ENCODE measurements around the gene PDE3B.

DNA sequence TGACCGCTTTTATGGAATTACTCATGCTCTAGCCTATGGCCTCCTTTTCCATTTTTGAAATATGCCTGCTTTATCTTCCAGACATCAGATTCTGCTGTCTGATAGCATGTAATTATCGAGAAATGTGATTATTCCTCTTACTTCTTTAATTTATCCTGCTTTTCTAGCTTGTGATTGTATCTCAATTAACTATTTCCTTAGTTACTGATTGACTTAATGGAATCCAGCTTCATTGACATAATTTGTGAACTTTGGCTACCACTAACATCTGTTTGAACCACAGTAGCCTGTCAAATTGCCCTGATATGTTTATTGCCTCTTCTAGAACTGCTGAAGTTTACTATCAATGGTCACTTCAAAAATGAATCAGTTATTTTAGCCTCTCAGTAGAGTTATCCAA is 25.5 kb upstream of the PDE3B start:
- TF ChIP-seq CTCF (conservative IDR thresholded peaks at IDR 0.05; ENCODE audit: low read depth, low read length) (no peak), EZH2 (IDR thresholded peaks at IDR 0.05; ENCODE audit: borderline replicate concordance, low read depth, low read length, poor library complexity, severe bottlenecking) (no peak)
